Measurements from ENCODE around the gene PDCL2. TPM values are rescaled to one million over a fixed set of nuclear protein-coding genes. Genes with fewer than 3 reads are reported as not detected.

Gene PDCL2
- total RNA-seq, 1 experiment from 2014 or later = not detected

GRCh38 chr4:55568905-55569504 lies 23.0 kb downstream of the PDCL2 start:
- H3K9me2 ChIP-seq (replicated peaks; ENCODE audit: low read length) = no peaks in the 10 kb centered on the region
- H3F3A ChIP-seq (ENCODE audit: low read length, unreplicated experiment) = no peaks in the 10 kb centered on the region
- H3K9ac ChIP-seq (ENCODE audit: low read length) = no peak overlapping the region
- no TSS peak for BruUV-seq (replicated peaks)
- H3K36me3 ChIP-seq (ENCODE audit: low read depth, low read length) = no peaks in the 10 kb centered on the region
- no peaks in the 10 kb centered on the region for H4K20me1 ChIP-seq (ENCODE audit: low read length)
- H3K9me3 ChIP-seq (ENCODE audit: low read length) = no peaks in the 10 kb centered on the region
- no peak overlapping the region for H3K27ac ChIP-seq (ENCODE audit: low read length)
- peak; percentile 94 for ATAC-seq
- intact Hi-C loops (cut with micrococcal nuclease) = no loop called here
- TF ChIP-seq EZH2phosphoT487 (IDR thresholded peaks at IDR 0.05; ENCODE audit: borderline replicate concordance, low read length) = no peak
- no peak for TF ChIP-seq EZH2 (IDR thresholded peaks at IDR 0.05; ENCODE audit: low read length, unreplicated experiment)
- TF ChIP-seq CTCF (conservative IDR thresholded peaks at IDR 0.05; ENCODE audit: low read depth, low read length) = no peak
- CTCF ChIA-PET = no interaction called here
- no peak overlapping the region for H2AFZ ChIP-seq (ENCODE audit: low read length)
- H3K27me3 ChIP-seq (ENCODE audit: low read length) = no peaks in the 10 kb centered on the region
- H3K4me1 ChIP-seq (ENCODE audit: insufficient read depth, low read length) = peaks cover 6% of the 10 kb centered on the region
- POLR2A ChIA-PET (ENCODE audit: unreplicated experiment) = interaction anchor here (0.6 kb wide), 2 partner anchors 811 to 1339 kb away, joined by 3 to 4 read pairs; partner anchors contain the start of gene REST
- H3K4me3 ChIP-seq (ENCODE audit: low read length) = no peak overlapping the region
- DNase-seq = peak; percentile 23
- H3K4me2 ChIP-seq (ENCODE audit: low read length) = no peak overlapping the region
- no peaks in the 10 kb centered on the region for H3K79me2 ChIP-seq (ENCODE audit: low read length)

- Histone ChIP-seq H3K27ac (ENCODE audit: low read length) (no peak overlapping the region), H4K20me1 (ENCODE audit: low read length) (no peaks in the 10 kb centered on the region), H3K36me3 (ENCODE audit: low read depth, low read length) (no peaks in the 10 kb centered on the region), H3K9me3 (ENCODE audit: low read length) (no peaks in the 10 kb centered on the region), H3K4me3 (ENCODE audit: low read length) (no peak overlapping the region), H3K27me3 (ENCODE audit: low read length) (no peaks in the 10 kb centered on the region), H3K4me1 (ENCODE audit: insufficient read depth, low read length) (no peaks in the 10 kb centered on the region), H3K9ac (ENCODE audit: low read length) (no peak overlapping the region), H2AFZ (ENCODE audit: low read length) (no peak overlapping the region), H3K4me2 (ENCODE audit: low read length) (no peak overlapping the region), H3K79me2 (ENCODE audit: low read length) (no peaks in the 10 kb centered on the region), H3K9me2 (replicated peaks; ENCODE audit: low read length) (no peaks in the 10 kb centered on the region), H3F3A (ENCODE audit: low read length, unreplicated experiment) (no peaks in the 10 kb centered on the region)
- BruUV-seq (replicated peaks) = no TSS peak
- CTCF ChIA-PET = interaction anchor here (0.9 kb wide), 1 partner anchor 118 kb away, joined by 3 read pairs; no protein-coding TSS in a partner anchor
- ATAC-seq (no peak), DNase-seq (no peak)
- POLR2A ChIA-PET (ENCODE audit: unreplicated experiment) = no interaction called here
- TF ChIP-seq EZH2phosphoT487 (IDR thresholded peaks at IDR 0.05; ENCODE audit: borderline replicate concordance, low read length) = no peak
- intact Hi-C loops (cut with micrococcal nuclease) = no loop called here
Observed at GRCh38 chr4:55561889-55562288, 30.2 kb downstream of the PDCL2 start.

- ChIA-PET POLR2A (ENCODE audit: unreplicated experiment) (no interaction called here), CTCF (no interaction called here)
- H3K4me3 ChIP-seq (ENCODE audit: low read length) = no peak overlapping the region
- no peak overlapping the region for H2AFZ ChIP-seq (ENCODE audit: low read length)
- no peaks in the 10 kb centered on the region for H3K4me1 ChIP-seq (ENCODE audit: insufficient read depth, low read length)
- intact Hi-C loops (cut with micrococcal nuclease) = no loop called here
- H3K9me3 ChIP-seq (ENCODE audit: low read length) = no peaks in the 10 kb centered on the region
- H4K20me1 ChIP-seq (ENCODE audit: low read length) = no peaks in the 10 kb centered on the region
- H3F3A ChIP-seq (ENCODE audit: low read length, unreplicated experiment) = no peaks in the 10 kb centered on the region
- no peaks in the 10 kb centered on the region for H3K36me3 ChIP-seq (ENCODE audit: low read depth, low read length)
- TF ChIP-seq CTCF (conservative IDR thresholded peaks at IDR 0.05; ENCODE audit: low read depth, low read length) (no peak), EZH2 (IDR thresholded peaks at IDR 0.05; ENCODE audit: low read length, unreplicated experiment) (no peak), EZH2phosphoT487 (IDR thresholded peaks at IDR 0.05; ENCODE audit: borderline replicate concordance, low read length) (no peak)
- no peaks in the 10 kb centered on the region for H3K9me2 ChIP-seq (replicated peaks; ENCODE audit: low read length)
- no peaks in the 10 kb centered on the region for H3K79me2 ChIP-seq (ENCODE audit: low read length)
- no peak overlapping the region for H3K9ac ChIP-seq (ENCODE audit: low read length)
- H3K27me3 ChIP-seq (ENCODE audit: low read length) = no peaks in the 10 kb centered on the region
- no peak overlapping the region for H3K4me2 ChIP-seq (ENCODE audit: low read length)
- ATAC-seq (no peak), DNase-seq (no peak)
- no peak overlapping the region for H3K27ac ChIP-seq (ENCODE audit: low read length)
- BruUV-seq (replicated peaks) = no TSS peak
Observed at GRCh38 chr4:55560096-55560495, 31.9 kb downstream of the PDCL2 start.
